B cell (primary cell): ENCODE data around the gene MAN2A2.

Experiments
- CTCF ChIP-seq: fragments of 200-600 bp; IDR thresholded peaks from one replicate; pipeline ENCODE4 v1.8.0; 2022; ENCODE audit warnings: antibody characterized with exemption, mild to moderate bottlenecking
- EZH2 ChIP-seq: IDR thresholded peaks from 2 replicates; pipeline ENCODE4 v1.6.1; 2012; ENCODE audit warnings: borderline replicate concordance, low read depth, mild to moderate bottlenecking, moderate library complexity, low read length; ENCODE audit not compliant: insufficient read depth, poor library complexity, severe bottlenecking

DNA sequence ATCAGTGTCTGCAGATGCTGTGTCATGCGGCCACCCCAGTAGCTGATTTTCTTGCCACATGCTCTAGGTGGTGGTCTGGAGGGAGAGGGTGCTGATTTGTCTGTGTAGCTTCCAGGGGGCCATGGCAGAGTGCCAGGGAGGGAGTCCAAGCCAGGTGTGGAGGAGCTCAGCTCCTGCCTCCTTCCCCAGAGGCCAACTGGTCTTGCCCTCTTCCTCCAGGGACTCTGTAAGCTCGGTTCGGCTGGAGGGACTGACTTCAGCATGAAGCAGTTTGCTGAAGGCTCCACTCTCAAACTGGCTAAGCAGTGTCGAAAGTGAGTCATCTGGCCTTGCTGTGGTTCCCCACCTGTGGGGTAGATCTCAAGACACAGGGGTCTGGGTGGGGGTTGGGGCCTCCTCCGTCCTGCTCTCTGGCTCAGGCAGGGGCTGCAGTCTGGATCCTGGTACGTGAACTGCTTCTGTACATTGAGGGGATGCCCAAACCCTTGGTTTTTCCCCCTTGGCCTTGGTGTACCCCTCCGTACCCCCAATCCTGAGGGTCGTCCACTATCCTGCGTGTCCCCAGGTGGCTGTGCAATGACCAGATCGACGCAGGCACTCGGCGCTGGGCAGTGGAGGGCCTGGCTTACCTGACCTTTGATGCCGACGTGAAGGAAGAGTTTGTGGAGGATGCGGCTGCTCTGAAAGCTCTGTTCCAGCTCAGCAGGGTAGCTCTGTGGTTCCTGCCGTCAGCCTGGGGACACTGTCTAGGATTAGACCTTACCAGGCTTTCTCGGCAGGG, 44.7 kb downstream of the MAN2A2 start:
- TF ChIP-seq CTCF, result no peak
- no peak for TF ChIP-seq EZH2
